ENCODE results near the gene TRAPPC14. TPM values are rescaled to one million over a fixed set of nuclear protein-coding genes. Genes with fewer than 3 reads are reported as not detected.

TRAPPC14 gene
- total and polyA plus RNA-seq, 2 of the 13 experiments (the other 11 are each of a cell fraction or from before 2014, with no cell fraction given), result 4.7 to 9.6 TPM

- TF ChIP-seq HMGXB4 (CRISPR knock-in tag; IDR thresholded peaks at IDR 0.05; ENCODE audit: borderline replicate concordance in 1 of 2, low read depth in 1 of 2), result peak; percentile 27 to 71; a peak in 3 of 4 replicates
- TF ChIP-seq SP4 (CRISPR knock-in tag; IDR thresholded peaks at IDR 0.05), result peak; percentile 52
- TF ChIP-seq ZNF569 (CRISPR knock-in tag; IDR thresholded peaks at IDR 0.05; ENCODE audit: borderline replicate concordance), result no peak
- TF ChIP-seq TAF1 (CRISPR knock-in tag; IDR thresholded peaks at IDR 0.05), result peak; percentile 75; the same call in 1 of the 2 replicates
- TF ChIP-seq JDP2 (CRISPR knock-in tag; IDR thresholded peaks at IDR 0.05; ENCODE audit: borderline replicate concordance), result 0 out of 2 replicates have a peak, but pooled peaks have one; percentile 18
- no peak for TF ChIP-seq SSRP1 (CRISPR knock-in tag; IDR thresholded peaks at IDR 0.05)
- TF ChIP-seq BCL6 (CRISPR knock-in tag; IDR thresholded peaks at IDR 0.05), result no peak
- no peak for TF ChIP-seq MAFF (IDR thresholded peaks at IDR 0.05; ENCODE audit: low read depth, low read length)
- 0 out of 2 replicates have a peak, but pooled peaks have one; percentile 34 for TF ChIP-seq ZNF761 (CRISPR knock-in tag; conservative IDR thresholded peaks at IDR 0.05)
- no peak for TF ChIP-seq MEIS1 (CRISPR knock-in tag; IDR thresholded peaks at IDR 0.05; ENCODE audit: borderline replicate concordance)
- no peak for TF ChIP-seq PTBP1 (IDR thresholded peaks at IDR 0.05; ENCODE audit: low read depth, low read length, poor library complexity, severe bottlenecking)
- TF ChIP-seq ERF (CRISPR knock-in tag; IDR thresholded peaks at IDR 0.05), result 0 out of 2 replicates have a peak, but pooled peaks have one; percentile 51
- no peak for TF ChIP-seq SMARCE1 (IDR thresholded peaks at IDR 0.05; ENCODE audit: borderline replicate concordance)
- TF ChIP-seq ZNF235 (CRISPR knock-in tag; IDR thresholded peaks at IDR 0.05; ENCODE audit: borderline replicate concordance), result peak; percentile 33; the same call in 1 of the 2 replicates
- TF ChIP-seq CHCHD3 (CRISPR knock-in tag; IDR thresholded peaks at IDR 0.05), result no peak
- peak; percentile 74; the same call in 1 of the 2 replicates for TF ChIP-seq ZNF850 (CRISPR knock-in tag; conservative IDR thresholded peaks at IDR 0.05)
- no peak for TF ChIP-seq RFXANK (CRISPR knock-in tag; IDR thresholded peaks at IDR 0.05)
- peak; percentile 63; the same call in 1 of the 2 replicates for TF ChIP-seq SNAPC5 (CRISPR knock-in tag; IDR thresholded peaks at IDR 0.05; ENCODE audit: borderline replicate concordance)
- TF ChIP-seq ZNF776 (CRISPR knock-in tag; IDR thresholded peaks at IDR 0.05), result peak; percentile 58; the same call in 1 of the 2 replicates
- no peak for TF ChIP-seq ZNF720 (CRISPR knock-in tag; IDR thresholded peaks at IDR 0.05)
- 0 out of 2 replicates have a peak, but pooled peaks have one; percentile 52 for TF ChIP-seq ZNF264 (CRISPR knock-in tag; IDR thresholded peaks at IDR 0.05)
- TF ChIP-seq ZNF792 (CRISPR knock-in tag; IDR thresholded peaks at IDR 0.05), result peak; percentile 14; the same call in 1 of the 2 replicates
- no peak for TF ChIP-seq PRMT3 (CRISPR knock-in tag; IDR thresholded peaks at IDR 0.05; ENCODE audit: borderline replicate concordance, low read depth)
- TF ChIP-seq TP53 (CRISPR knock-in tag; conservative IDR thresholded peaks at IDR 0.05), result peak; percentile 58; the same call in 1 of the 2 replicates
- TF ChIP-seq ZFP90 (CRISPR knock-in tag; IDR thresholded peaks at IDR 0.05; ENCODE audit: borderline replicate concordance), result no peak; the same call in 1 of the 2 replicates
- no peak for TF ChIP-seq TCF12 (IDR thresholded peaks at IDR 0.05)
- 0 out of 2 replicates have a peak, but pooled peaks have one; percentile 30 for TF ChIP-seq TCF12 (CRISPR knock-in tag; IDR thresholded peaks at IDR 0.05)
These were observed 31.3 kb downstream of the TRAPPC14 start, which contains the start of gene MBLAC1 (continued) for GRCh38 chr7:100126931-100127865.

Measured in HepG2 (cell line).